AG09319 (cell line): ENCODE results near the gene LYG1.
A peak's percentile ranks its signal among the peaks of the same experiment; 100 is the strongest.
"Not testable (repeated sequence)": the region's sequence is repeated elsewhere in the genome, so short reads cannot be mapped to it uniquely, and the experiment has no call there.

Experiments used
- DNase-seq: peaks from one replicate; pipeline ENCODE4 v3.0.0-alpha.2; 2010; ENCODE audit warnings: low read depth; ENCODE audit errors: extremely low read depth
- CTCF ChIP-seq: IDR thresholded peaks from 2 replicates; pipeline ENCODE4 v1.5.1; 2011; ENCODE audit warnings: low read depth, mild to moderate bottlenecking, inconsistent platforms, low read length, moderate library complexity

Gene LYG1

GRCh38 chr2:99337113-99338028 lies 36.4 kb upstream of the LYG1 start, which contains the start of gene EIF5B:
TSS of gene EIF5B (plus strand) at chr2:99337389. CDS start at chr2:99337555, 166 bp downstream.
- DNase-seq, result peak; percentile 91
- peak; percentile 78 for TF ChIP-seq CTCF

- no peak for TF ChIP-seq CTCF
Observed at GRCh38 chr2:99336804-99337112, 35.8 kb upstream of the LYG1 start.

GRCh38 chr2:99335911-99336803 lies 35.2 kb upstream of the LYG1 start, which contains the start of gene TXNDC9:
TSS of gene TXNDC9 (minus strand) at chr2:99336333. CDS start at chr2:99333210, 3,123 bp downstream.
- TF ChIP-seq CTCF, result no peak

More at GRCh38 chr2:99336804-99337112, 35.8 kb upstream of the LYG1 start:
- DNase-seq, result no peak

GRCh38 chr2:99325384-99325783 lies 24.4 kb upstream of the LYG1 start:
- no peak for DNase-seq
- no peak for TF ChIP-seq CTCF

More at GRCh38 chr2:99335911-99336803, 35.2 kb upstream of the LYG1 start, which contains the start of gene TXNDC9:
- DNase-seq, result peak; percentile 98

GRCh38 chr2:99317873-99318200 lies 16.8 kb upstream of the LYG1 start:
- not testable (repeated sequence) for DNase-seq

GRCh38 chr2:99317161-99317872 lies 16.3 kb upstream of the LYG1 start:
- no peak for TF ChIP-seq CTCF
- DNase-seq, result no peak

- TF ChIP-seq CTCF, result no peak
- DNase-seq, result no peak
Observed at GRCh38 chr2:99299580-99299979, 1.4 kb downstream of the LYG1 start.
